Breast epithelium (tissue), 4 donors: ENCODE measurements around the gene SLC2A10. TPM values are rescaled to one million over a fixed set of nuclear protein-coding genes. Genes with fewer than 3 reads are reported as not detected.

ENCODE experiments used
- DNase-seq, 2 donors: peaks; one replicate each; pipeline ENCODE4 v3.0.0-alpha.2; 2019; ENCODE audit warnings: low spot score in 2 of 2
- H3K27ac ChIP-seq, 2 donors: fragments of 200-600 bp; sonication (generic) in 1 of 2; one replicate each; pipeline ENCODE4 v1.5.1; 2016 to 2019; ENCODE audit warnings: mild to moderate bottlenecking in 1 of 2
- H3K27me3 ChIP-seq, 2 donors: fragments of 200-600 bp; sonication (generic) in 1 of 2; one replicate each; pipeline versions ENCODE4 v1.5.1 to v1.6.0; 2017 to 2019; ENCODE audit warnings: control low read depth in 1 of 2, mild to moderate bottlenecking in 1 of 2
- H3K36me3 ChIP-seq: fragments of 200-600 bp; one replicate; pipeline ENCODE4 v1.5.1; 2019
- H3K4me1 ChIP-seq, 2 donors: fragments of 200-600 bp; sonication (generic); one replicate each; pipeline ENCODE4 v1.5.1; 2016 to 2019; ENCODE audit warnings: control low read depth in 1 of 2
- H3K4me3 ChIP-seq, 3 donors: fragments of 200-600 bp; sonication (generic); 1 replicate in 2 of 3; 2 replicates in 1 of 3; pipeline ENCODE4 v1.5.1; 2016 to 2019; ENCODE audit warnings: mild to moderate bottlenecking in 3 of 3, moderate library complexity in 2 of 3
- H3K9me3 ChIP-seq, 2 donors: fragments of 200-600 bp; sonication (generic) in 1 of 2; one replicate each; pipeline ENCODE4 v1.5.1; 2016 to 2019; ENCODE audit warnings: control low read depth in 1 of 2
- POLR2A ChIP-seq: fragments of 450-650 bp; IDR thresholded peaks from one replicate; pipeline ENCODE4 v1.6.1; 2016; ENCODE audit warnings: antibody characterized with exemption, mild to moderate bottlenecking, moderate library complexity
- POLR2AphosphoS5 ChIP-seq, 3 donors: sonication (generic); formaldehyde crosslinking; IDR thresholded peaks; one replicate each; pipeline ENCODE4 v1.6.1; 2017; ENCODE audit warnings: antibody characterized with exemption in 3 of 3
- intact Hi-C: fragments of 100-400 bp; cut with DNase I; formaldehyde crosslinking; loops from one replicate; pipeline ENCODE4 v1.15.1; 2023; ENCODE audit warnings: low total_unique reads
- total RNA-seq, 3 donors: library from RNA; depleted of rRNA; stranded (reverse); fragments of >200 nt; gene quantifications; one replicate each; pipeline ENCODE4 v1.1.0, GENCODE V29; 2016
- TF ChIP-seq, protein P1 (sequence below), 3 donors: fragments of 450-650 bp; IDR thresholded peaks; one replicate each; pipeline ENCODE4 v1.5.1; 2016 to 2017; ENCODE audit warnings: antibody characterized with exemption in 3 of 3, mild to moderate bottlenecking in 3 of 3, moderate library complexity in 3 of 3

Gene SLC2A10
- total RNA-seq, 3 donors from 2014 or later = 19.8 to 42.9 (median 26.9) TPM

DNA sequence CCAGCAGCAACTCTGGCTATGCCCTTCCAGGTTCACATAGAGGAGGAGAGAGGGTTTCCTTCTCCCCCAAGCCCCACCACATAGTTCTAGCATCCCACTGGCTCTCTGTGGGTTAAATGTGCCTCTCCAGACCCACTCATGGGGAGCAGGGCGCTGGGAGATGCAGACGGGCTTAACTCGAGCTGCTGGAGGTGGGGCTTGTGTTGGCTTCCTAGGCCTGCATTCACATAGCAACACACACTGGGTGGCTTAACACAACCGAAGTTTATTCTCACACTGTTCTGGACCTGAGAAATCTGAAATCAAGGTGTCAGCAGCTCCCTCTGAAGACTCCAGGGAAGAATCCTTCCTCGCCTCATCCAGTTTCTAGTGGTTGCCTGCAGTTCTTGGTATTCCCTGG is 33.6 kb downstream of the SLC2A10 start:
- Histone ChIP-seq H3K27ac (peak overlapping the region in 1 of 2 donors; percentile 57), H3K27me3 (no peaks in the 10 kb centered on the region), H3K4me1 (no peaks in the 10 kb centered on the region), H3K9me3 (no peaks in the 10 kb centered on the region), H3K4me3 (no peak overlapping the region), H3K36me3 (no peaks in the 10 kb centered on the region)
- no peak for TF ChIP-seq POLR2A
- TF ChIP-seq, protein P1, sequence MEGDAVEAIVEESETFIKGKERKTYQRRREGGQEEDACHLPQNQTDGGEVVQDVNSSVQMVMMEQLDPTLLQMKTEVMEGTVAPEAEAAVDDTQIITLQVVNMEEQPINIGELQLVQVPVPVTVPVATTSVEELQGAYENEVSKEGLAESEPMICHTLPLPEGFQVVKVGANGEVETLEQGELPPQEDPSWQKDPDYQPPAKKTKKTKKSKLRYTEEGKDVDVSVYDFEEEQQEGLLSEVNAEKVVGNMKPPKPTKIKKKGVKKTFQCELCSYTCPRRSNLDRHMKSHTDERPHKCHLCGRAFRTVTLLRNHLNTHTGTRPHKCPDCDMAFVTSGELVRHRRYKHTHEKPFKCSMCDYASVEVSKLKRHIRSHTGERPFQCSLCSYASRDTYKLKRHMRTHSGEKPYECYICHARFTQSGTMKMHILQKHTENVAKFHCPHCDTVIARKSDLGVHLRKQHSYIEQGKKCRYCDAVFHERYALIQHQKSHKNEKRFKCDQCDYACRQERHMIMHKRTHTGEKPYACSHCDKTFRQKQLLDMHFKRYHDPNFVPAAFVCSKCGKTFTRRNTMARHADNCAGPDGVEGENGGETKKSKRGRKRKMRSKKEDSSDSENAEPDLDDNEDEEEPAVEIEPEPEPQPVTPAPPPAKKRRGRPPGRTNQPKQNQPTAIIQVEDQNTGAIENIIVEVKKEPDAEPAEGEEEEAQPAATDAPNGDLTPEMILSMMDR (IDR thresholded peaks at IDR 0.05) = no peak
- TF ChIP-seq POLR2AphosphoS5 (IDR thresholded peaks at IDR 0.05) = no peak
- intact Hi-C loops = no loop called here
- DNase-seq = no peak

DNA sequence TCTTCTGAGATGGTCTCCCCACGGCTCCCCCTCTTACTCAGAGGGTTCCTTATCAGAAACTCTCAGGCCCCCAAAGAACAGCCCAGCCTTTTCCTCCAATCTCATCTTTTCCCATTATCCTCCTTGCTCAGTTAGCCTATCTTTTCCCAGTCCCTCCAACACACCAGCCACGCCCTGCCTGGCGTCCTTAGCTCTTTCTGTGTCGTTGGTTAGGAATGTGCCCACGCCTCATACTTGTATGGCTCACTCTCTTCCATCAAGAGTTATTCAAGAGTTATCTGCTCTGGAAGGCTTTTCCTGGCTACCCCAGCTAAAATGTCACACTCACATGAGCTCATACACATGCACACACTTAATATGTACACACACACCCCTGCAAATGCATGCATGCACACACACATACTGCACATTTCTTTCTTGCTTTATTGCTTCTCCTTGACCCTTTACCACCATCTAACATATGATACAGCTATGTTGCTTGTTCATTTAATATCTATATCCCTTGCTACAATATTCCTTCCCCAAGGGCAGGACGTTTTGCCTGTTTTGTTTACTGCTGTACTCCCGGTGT is 37.6 kb downstream of the SLC2A10 start:
- Histone ChIP-seq H3K9me3 (no peaks in the 10 kb centered on the region), H3K4me3 (no peak overlapping the region), H3K4me1 (no peaks in the 10 kb centered on the region), H3K36me3 (no peaks in the 10 kb centered on the region), H3K27me3 (no peaks in the 10 kb centered on the region), H3K27ac (no peak overlapping the region)
- intact Hi-C loops = no loop called here
- no peak for DNase-seq
- TF ChIP-seq POLR2A (no peak), POLR2AphosphoS5 (IDR thresholded peaks at IDR 0.05) (no peak)
- TF ChIP-seq, protein P1 (IDR thresholded peaks at IDR 0.05) = no peak

DNA sequence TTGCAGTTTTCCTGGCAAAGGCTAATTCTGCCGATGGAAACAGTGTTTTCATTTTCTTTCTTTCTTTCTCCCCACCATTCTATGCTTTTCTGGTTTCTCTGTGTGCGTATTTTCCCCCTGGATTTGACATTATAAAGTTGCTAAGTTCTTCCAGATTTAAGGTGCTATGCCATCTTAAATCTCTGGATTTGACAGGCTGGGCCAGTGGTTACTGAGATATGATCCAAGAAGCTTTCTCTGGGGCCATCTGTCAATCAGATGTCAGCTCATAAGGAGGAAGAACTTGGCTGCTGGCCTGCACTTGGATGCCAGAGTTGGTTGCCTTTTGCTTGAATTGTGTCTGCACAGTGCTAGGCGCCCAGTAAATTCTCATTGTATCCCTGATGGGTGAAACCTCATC is 39.7 kb downstream of the SLC2A10 start:
- no peaks in the 10 kb centered on the region for H3K27me3 ChIP-seq
- no peak overlapping the region for H3K4me3 ChIP-seq
- no peak overlapping the region for H3K27ac ChIP-seq
- H3K36me3 ChIP-seq = no peaks in the 10 kb centered on the region
- no peak for TF ChIP-seq POLR2AphosphoS5 (IDR thresholded peaks at IDR 0.05)
- TF ChIP-seq POLR2A = no peak
- TF ChIP-seq, protein P1 (IDR thresholded peaks at IDR 0.05) = no peak
- no peak for DNase-seq
- intact Hi-C loops = no loop called here
- H3K4me1 ChIP-seq = no peaks in the 10 kb centered on the region
- no peaks in the 10 kb centered on the region for H3K9me3 ChIP-seq

DNA sequence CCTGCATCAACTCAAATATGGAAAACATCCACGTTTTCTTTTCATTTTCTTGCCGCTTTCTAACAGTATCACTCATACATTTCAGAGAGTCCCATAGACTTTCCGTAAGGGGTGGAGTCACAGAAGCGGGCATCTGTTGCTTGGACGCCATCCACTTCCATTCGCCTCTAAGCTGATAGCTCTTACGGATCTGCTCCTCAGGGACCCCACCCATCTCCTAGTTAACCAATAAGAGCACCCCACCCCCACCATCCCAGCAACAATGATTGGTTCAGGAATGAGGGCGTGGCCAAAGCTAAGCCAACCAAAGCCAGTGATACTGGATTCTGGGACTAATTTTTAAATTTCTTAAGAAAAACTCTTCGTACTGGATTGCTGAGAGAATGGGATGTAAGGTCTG is 42.4 kb downstream of the SLC2A10 start:
- intact Hi-C loops = no loop called here
- TF ChIP-seq POLR2A (no peak), POLR2AphosphoS5 (IDR thresholded peaks at IDR 0.05) (no peak)
- TF ChIP-seq, protein P1 (IDR thresholded peaks at IDR 0.05) = no peak
- no peak for DNase-seq
- Histone ChIP-seq H3K4me3 (no peak overlapping the region), H3K9me3 (no peaks in the 10 kb centered on the region), H3K27me3 (no peaks in the 10 kb centered on the region), H3K27ac (no peak overlapping the region), H3K4me1 (no peaks in the 10 kb centered on the region), H3K36me3 (no peaks in the 10 kb centered on the region)

DNA sequence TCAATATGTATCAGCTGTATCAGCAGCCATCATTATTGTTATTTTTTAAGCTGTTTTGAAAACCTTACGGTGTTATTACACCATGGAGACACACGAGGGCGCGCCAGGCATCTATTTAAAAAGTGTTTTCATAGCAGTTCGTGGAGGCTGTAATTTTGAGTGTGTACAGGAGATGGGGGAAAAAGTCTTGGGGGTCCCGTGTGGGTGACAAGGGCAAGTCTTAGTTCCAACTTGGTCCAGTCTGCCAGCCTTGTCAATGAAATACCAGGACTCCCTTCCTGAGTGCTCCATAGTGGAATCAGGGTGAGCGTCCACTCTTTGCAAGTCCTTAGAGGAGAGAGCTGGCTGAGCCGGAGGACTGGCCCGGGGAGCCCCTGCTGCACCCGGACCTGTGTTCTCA is 43.3 kb downstream of the SLC2A10 start:
- Histone ChIP-seq H3K4me3 (no peak overlapping the region), H3K27ac (no peak overlapping the region), H3K9me3 (no peaks in the 10 kb centered on the region), H3K36me3 (no peaks in the 10 kb centered on the region), H3K4me1 (no peaks in the 10 kb centered on the region), H3K27me3 (no peaks in the 10 kb centered on the region)
- intact Hi-C loops = no loop called here
- peak; percentile 52 to 61 for DNase-seq
- no peak for TF ChIP-seq POLR2AphosphoS5 (IDR thresholded peaks at IDR 0.05)
- TF ChIP-seq, protein P1 (IDR thresholded peaks at IDR 0.05) = peak; percentile 49 to 74 (median 69)
